SK-N-SH treated with all-trans-retinoic acid at 6 μM for 48 hours (cell line): Measurements from ENCODE around the gene AAR2.

ENCODE experiments used
- ARNTL ChIP-seq: fragments of 450-650 bp; formaldehyde crosslinking; IDR thresholded peaks from 2 replicates; pipeline ENCODE4 v1.5.0; 2020; ENCODE audit warnings: low read depth, mild to moderate bottlenecking, moderate library complexity, borderline replicate concordance
- ISL1 ChIP-seq: fragments of 250-450 bp; sonication (Bioruptor Pico); IDR thresholded peaks from 2 replicates; pipeline ENCODE4 v2.1.2; 2022; ENCODE audit warnings: mild to moderate bottlenecking, moderate library complexity
- RARB ChIP-seq: fragments of 250-450 bp; sonication (Bioruptor Pico); IDR thresholded peaks from 2 replicates; pipeline ENCODE4 v1.8.0; 2021; ENCODE audit warnings: mild to moderate bottlenecking, moderate library complexity
- SNAI2 ChIP-seq: fragments of 250-450 bp; sonication (Bioruptor Pico); IDR thresholded peaks from 2 replicates; pipeline ENCODE4 v1.5.0; 2020; ENCODE audit warnings: mild to moderate bottlenecking, moderate library complexity
- ZFP30 ChIP-seq: fragments of 450-650 bp; formaldehyde crosslinking; IDR thresholded peaks from 2 replicates; pipeline ENCODE4 v1.5.0; 2022; ENCODE audit warnings: mild to moderate bottlenecking, moderate library complexity
- ZNF565 ChIP-seq: fragments of 450-650 bp; formaldehyde crosslinking; conservative IDR thresholded peaks from 2 replicates; pipeline ENCODE4 v1.5.0; 2020; ENCODE audit warnings: low read depth, mild to moderate bottlenecking, moderate library complexity
- TF ChIP-seq, protein P1 (sequence below): fragments of 250-450 bp; sonication (Bioruptor Pico); IDR thresholded peaks from 2 replicates; pipeline ENCODE4 v1.5.1; 2021; ENCODE audit warnings: mild to moderate bottlenecking, moderate library complexity
- TF ChIP-seq, protein P2 (sequence below): fragments of 250-450 bp; sonication (Bioruptor Pico); IDR thresholded peaks from 2 replicates; pipeline ENCODE4 v1.5.1; 2020; ENCODE audit warnings: low read depth, mild to moderate bottlenecking, moderate library complexity

DNA sequence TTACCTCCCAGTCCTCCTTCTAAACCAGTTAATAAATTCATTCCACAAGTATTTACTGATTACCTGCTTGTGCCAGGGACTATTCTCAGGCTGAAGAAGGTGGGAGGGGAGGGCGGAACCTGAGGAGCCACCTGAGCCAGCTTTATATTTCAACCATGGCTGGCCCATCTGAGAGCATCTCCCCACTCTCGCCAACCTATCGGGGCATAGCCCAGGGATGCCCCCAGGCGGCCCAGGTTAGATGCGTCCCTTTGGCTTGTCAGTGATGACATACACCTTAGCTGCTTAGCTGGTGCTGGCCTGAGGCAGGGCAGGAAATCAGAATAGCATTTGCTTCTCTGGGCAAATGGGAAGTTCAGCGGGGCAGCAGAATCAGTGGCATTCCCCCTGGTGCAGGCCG is 4.9 kb upstream of the AAR2 start:
- TF ChIP-seq ZFP30 (CRISPR knock-in tag) (no peak), ISL1 (no peak), RARB (no peak), SNAI2 (no peak), ARNTL (CRISPR knock-in tag) (no peak), ZNF565 (CRISPR knock-in tag) (no peak)
- TF ChIP-seq, protein P1, sequence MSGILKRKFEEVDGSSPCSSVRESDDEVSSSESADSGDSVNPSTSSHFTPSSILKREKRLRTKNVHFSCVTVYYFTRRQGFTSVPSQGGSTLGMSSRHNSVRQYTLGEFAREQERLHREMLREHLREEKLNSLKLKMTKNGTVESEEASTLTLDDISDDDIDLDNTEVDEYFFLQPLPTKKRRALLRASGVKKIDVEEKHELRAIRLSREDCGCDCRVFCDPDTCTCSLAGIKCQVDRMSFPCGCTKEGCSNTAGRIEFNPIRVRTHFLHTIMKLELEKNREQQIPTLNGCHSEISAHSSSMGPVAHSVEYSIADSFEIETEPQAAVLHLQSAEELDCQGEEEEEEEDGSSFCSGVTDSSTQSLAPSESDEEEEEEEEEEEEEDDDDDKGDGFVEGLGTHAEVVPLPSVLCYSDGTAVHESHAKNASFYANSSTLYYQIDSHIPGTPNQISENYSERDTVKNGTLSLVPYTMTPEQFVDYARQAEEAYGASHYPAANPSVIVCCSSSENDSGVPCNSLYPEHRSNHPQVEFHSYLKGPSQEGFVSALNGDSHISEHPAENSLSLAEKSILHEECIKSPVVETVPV (CRISPR knock-in tag) = no peak
- TF ChIP-seq, protein P2, sequence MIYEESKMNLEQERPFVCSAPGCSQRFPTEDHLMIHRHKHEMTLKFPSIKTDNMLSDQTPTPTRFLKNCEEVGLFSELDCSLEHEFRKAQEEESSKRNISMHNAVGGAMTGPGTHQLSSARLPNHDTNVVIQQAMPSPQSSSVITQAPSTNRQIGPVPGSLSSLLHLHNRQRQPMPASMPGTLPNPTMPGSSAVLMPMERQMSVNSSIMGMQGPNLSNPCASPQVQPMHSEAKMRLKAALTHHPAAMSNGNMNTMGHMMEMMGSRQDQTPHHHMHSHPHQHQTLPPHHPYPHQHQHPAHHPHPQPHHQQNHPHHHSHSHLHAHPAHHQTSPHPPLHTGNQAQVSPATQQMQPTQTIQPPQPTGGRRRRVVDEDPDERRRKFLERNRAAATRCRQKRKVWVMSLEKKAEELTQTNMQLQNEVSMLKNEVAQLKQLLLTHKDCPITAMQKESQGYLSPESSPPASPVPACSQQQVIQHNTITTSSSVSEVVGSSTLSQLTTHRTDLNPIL (CRISPR knock-in tag) = no peak
